ENCODE results near the gene MPDU1. TPM values are rescaled to one million over a fixed set of nuclear protein-coding genes. Genes with fewer than 3 reads are reported as not detected.

Gene MPDU1
- 54.7 and 56.3 TPM in 2 replicates for total RNA-seq

- Histone ChIP-seq H3K36me3 (ENCODE audit: control insufficient read depth, insufficient read depth, low read length) (peaks cover 17% of the 10 kb centered on the region), H3K4me3 (ENCODE audit: low read depth, low read length) (peak within 1 kb of the TSS; percentile 57), H3K27me3 (ENCODE audit: control insufficient read depth, insufficient read depth, low read length) (no peaks in the 10 kb centered on the region)
- TF ChIP-seq CTCF (IDR thresholded peaks at IDR 0.05; ENCODE audit: insufficient read depth, low read length, severe bottlenecking) = peak; percentile 0
- DNase-seq (ENCODE audit: low read depth) = peak; percentile 94
- FAIRE-seq = no peak
These were observed at the start of gene MPDU1 for GRCh38 chr17:7583253-7584109. TSS of gene MPDU1 (plus strand) at chr17:7583852. CDS start at chr17:7583863, 11 bp downstream.

DNA sequence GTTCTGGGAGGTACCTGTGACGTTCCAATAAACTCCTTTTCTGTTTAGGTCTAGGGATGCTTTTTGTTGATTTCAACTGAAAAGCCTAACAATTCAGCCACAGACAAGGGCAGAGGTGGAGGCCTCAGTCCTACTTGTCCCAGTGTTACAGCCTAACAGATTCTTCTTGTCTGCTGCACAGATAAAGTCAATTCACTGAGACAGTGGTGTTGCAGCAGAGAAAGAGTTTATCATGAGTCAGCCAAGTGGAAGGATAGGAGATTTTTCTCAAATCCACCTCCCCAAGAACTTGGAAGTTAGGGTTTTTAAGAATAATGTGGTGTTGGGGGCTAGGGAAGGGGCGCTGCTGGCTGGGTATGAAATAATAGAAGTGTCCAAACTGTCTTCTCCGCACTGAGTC lies 45.6 kb upstream of the MPDU1 start:
- no peak for TF ChIP-seq CTCF (IDR thresholded peaks at IDR 0.05; ENCODE audit: insufficient read depth, low read length, severe bottlenecking)
- Histone ChIP-seq H3K27me3 (ENCODE audit: control insufficient read depth, insufficient read depth, low read length) (no peaks in the 10 kb centered on the region), H3K36me3 (ENCODE audit: control insufficient read depth, insufficient read depth, low read length) (no peaks in the 10 kb centered on the region), H3K4me3 (ENCODE audit: low read depth, low read length) (no peak overlapping the region)
- DNase-seq (ENCODE audit: low read depth) (no peak), FAIRE-seq (no peak)

GRCh38 chr17:7538891-7539545 lies 44.6 kb upstream of the MPDU1 start:
- no peaks in the 10 kb centered on the region for H3K36me3 ChIP-seq (ENCODE audit: control insufficient read depth, insufficient read depth, low read length)
- DNase-seq (ENCODE audit: low read depth) (no peak), FAIRE-seq (no peak)
- no peak for TF ChIP-seq CTCF (IDR thresholded peaks at IDR 0.05; ENCODE audit: insufficient read depth, low read length, severe bottlenecking)
- H3K27me3 ChIP-seq (ENCODE audit: control insufficient read depth, insufficient read depth, low read length) = no peaks in the 10 kb centered on the region
- no peak overlapping the region for H3K4me3 ChIP-seq (ENCODE audit: low read depth, low read length)

GRCh38 chr17:7541074-7541621 lies 42.5 kb upstream of the MPDU1 start:
- Histone ChIP-seq H3K27me3 (ENCODE audit: control insufficient read depth, insufficient read depth, low read length) (no peaks in the 10 kb centered on the region), H3K4me3 (ENCODE audit: low read depth, low read length) (no peak overlapping the region), H3K36me3 (ENCODE audit: control insufficient read depth, insufficient read depth, low read length) (no peaks in the 10 kb centered on the region)
- FAIRE-seq (no peak), DNase-seq (ENCODE audit: low read depth) (no peak)
- no peak for TF ChIP-seq CTCF (IDR thresholded peaks at IDR 0.05; ENCODE audit: insufficient read depth, low read length, severe bottlenecking)

DNA sequence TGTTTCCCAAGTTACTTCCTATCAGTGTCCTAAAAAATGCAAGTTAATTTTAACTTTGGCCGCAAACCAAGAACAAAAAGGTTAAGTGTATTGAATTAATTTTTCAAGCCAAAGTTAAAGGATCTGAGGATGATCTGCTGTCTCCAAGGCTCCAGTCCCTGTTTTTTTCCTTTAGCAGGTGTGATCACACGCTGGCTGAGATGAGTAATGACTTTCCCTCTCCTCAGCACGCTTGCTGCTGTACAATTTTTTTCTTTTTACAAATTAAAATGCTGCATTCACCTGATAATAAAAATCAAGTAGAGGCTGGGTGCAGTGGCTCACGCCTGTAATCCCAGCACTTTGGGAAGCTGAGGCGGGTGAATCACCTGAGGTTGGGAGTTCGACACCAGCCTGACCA lies 38.7 kb upstream of the MPDU1 start:
- DNase-seq (ENCODE audit: low read depth) (no peak), FAIRE-seq (no peak)
- no peak overlapping the region for H3K4me3 ChIP-seq (ENCODE audit: low read depth, low read length)
- no peak for TF ChIP-seq CTCF (IDR thresholded peaks at IDR 0.05; ENCODE audit: insufficient read depth, low read length, severe bottlenecking)
- H3K27me3 ChIP-seq (ENCODE audit: control insufficient read depth, insufficient read depth, low read length) = no peaks in the 10 kb centered on the region
- H3K36me3 ChIP-seq (ENCODE audit: control insufficient read depth, insufficient read depth, low read length) = no peaks in the 10 kb centered on the region

All from bronchial epithelial cell (primary cell).